NCI-H2081 (cell line): ENCODE measurements around the gene NFKBIL1.
A peak's percentile ranks its signal among the peaks of the same experiment; 100 is the strongest.
"Not testable (repeated sequence)": the region's sequence is repeated elsewhere in the genome, so short reads cannot be mapped to it uniquely, and the experiment has no call there.

Experiments
- DNase-seq, 2 experiments: peaks; one replicate each; lab custom pipeline; 2025; lab: John Stamatoyannopoulos, UW

NFKBIL1 gene

DNA sequence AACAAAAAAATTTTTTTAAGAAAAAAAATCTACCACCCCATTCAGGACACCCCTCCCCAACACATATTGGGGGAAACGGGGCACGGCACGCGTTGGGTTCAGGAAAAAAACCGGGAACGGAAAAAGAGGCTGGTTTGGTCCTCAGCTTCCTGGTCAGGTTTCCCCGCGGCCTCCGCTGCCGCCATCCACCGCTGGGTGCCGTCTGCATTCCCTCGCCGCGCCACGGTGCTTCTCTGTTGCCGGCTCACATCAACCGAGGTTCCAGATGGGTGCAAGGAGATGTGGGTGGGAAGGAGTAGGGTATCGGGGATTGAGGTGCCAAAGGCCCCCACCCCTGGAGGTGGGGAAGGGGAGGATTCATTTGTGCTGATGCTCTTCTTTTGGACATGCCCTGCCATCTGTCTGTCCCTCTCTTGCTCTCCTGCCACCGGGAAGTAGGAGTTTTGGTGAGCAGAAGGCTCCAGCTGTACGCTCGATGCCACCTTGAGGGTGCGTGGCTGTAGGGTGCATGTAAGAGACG lies 12.8 kb upstream of the NFKBIL1 start:
- no peak for DNase-seq

DNA sequence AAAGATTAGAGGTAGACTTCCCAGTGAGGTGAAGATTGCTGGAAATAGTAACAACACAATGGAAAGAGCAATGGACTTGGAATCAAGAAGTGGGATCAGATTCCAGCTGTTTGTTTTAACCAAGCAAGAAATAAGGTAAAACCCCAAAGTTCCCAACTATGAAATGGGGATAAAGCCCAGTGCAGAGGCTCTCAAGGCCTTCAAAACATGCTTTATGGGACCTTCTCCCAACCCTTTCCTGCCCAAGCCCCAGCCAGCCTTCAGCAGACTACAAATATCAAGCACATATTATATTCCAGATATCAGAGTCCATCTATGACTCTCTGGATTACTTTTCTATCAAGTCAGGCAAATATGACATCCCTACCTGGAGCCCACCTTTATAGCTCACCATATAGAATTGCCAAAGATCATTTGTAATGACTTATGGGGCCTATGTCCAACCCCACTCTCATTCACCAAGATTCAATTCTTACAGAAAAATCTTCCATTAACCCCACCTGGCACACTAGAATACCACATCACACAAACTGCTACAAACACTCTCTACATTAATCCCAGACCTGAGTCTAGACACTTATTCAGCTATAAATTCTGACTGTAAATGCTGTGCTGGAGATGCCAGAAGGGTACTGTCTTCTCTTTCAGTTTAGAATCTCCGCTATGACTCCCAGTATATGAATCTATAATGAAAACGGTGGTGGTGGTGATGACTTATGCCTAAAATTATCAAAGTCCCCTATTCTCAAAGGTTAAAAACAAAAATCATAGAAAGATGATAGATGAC lies 11.7 kb upstream of the NFKBIL1 start:
- no peak for DNase-seq

DNA sequence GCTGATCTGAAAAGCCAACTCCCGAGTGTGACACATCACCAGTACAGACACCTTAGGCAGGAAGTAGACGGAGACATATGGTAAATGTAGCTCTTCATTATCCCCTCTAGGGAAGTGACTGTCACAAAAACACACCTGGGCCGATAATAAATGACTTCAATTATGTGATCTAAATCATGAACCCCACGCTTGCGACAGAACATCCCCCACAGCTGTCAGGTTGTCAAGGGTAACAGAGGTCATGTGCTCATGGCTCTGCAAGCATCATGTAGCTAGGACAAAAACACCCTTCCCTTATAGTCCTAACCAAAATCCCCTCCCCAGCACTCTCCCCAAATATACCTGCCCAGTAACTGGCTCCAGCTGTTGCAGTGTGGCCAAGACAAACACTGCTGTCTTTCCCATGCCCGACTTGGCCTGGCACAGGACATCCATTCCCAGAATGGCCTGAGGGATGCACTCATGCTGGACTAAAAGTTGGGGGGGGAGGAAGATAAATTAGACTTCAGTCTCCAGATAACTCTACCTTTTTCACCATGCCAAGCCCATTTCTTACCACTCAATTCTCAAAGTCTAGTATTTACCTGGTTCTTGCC lies 8.5 kb upstream of the NFKBIL1 start:
- no peak for DNase-seq

DNA sequence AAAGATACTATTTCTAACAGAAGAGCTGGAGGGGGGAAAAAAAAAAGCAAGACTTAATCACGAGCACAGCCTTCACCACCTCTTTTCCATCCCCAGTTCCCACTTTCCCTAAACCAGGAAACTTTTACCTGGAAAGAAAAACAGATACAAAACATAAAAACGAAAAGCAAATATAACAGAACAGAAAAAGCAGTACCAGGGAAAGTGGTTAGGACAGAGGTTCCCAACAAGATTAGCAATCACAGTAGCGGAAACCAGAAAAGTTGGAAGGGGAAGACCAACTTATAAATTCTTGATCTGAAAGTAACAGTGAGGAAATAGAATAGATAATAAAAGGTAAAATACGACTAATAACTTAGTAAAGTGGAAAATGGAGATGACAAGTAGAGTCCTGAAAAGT lies 6.8 kb upstream of the NFKBIL1 start:
- DNase-seq, result no peak

DNA sequence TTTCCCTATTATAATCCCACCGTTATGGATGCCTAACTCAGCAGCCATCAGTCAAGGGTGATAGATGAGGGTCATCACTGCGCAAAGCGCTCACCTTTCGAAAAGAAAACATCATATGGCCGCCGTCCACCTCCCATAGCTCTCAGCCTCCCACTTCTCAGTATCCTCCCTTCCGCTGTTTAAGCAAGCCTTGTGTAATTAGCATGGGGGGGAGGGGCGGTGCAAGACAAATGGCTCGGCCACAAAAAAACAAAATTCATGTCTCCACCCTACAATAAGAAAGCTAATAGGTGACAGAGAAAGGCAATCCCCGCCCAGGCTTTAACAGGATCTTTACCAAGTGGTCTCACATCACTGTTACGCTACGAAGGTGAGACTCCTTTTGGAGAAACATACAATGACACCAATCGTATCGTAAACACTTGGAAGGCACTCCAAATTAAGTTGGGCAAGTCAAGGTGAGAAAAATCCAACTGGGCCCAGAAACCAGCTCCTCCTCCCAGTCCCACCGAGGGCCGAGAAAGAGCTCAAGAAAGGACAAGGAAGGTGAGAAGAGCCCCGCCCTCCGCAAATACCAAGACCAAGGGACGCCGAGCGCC lies 6.2 kb upstream of the NFKBIL1 start:
- DNase-seq, result peak; percentile 49 to 58

DNA sequence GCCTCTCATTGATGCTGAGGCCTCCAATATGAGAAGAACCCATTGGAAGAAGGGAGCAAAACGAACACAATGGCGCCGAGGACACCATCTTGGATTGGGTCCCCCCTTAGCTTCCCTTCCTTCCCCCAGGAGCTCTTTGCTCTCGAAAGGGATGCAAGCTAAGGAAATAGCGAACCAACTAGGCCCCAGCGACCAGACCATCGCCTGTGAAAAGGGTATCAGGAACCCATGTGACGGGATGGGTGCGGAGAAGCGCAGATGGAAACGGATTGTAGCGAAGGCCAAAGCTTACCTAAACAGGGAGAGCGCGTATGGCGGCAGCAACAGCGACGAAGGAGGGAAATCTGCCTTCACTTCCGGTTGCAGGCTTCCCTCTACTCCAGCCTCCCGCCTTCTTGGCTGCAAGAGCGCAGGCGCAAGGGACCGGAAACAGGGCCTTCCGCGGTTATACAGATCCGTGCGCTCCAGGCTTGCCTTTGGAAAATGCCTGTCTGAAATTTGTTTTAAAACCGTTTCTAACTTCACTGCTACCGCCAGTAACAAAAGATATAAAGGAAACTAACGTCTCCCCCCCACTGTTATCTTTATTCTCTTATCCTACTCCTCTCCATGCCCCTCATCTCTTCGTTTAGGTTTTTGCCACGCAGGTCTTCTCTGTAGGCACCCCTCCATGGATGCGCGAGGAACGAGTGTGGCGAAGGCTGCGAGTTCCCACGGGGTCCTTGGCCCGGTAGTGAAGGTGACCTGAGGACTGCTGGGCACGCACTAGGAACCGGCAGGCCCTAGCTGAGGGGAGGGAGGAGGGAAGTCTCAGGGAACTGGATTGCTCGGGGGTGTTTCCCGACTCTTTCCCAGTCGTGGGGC lies 5.5 kb upstream of the NFKBIL1 start, which contains the start of gene DDX39B:
Gene DDX39B (minus strand): TSS at position 346 of the 864 bp plus-strand sequence. CDS start 1,471 bp downstream, outside the sequence.
- peak; percentile 96 to 98 for DNase-seq

DNA sequence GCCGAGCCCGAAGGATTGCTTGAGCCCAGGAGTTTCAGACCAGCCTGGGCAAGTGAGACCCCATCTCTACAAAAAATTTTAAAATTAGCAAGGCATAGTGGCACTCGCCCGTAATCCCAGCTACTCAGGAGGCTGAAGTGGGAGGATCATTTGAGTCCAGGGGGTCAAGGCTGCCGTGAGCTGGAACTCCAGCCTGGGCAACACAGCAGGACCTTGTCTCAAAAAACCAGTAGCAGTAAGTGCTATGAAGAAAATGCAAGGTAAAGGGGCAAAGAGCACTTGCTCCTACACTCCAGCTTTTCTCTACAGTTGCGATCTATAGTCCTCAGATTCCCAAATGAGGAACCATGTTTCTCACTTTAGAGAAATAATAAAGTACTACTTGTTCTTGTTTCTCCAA lies 3.8 kb upstream of the NFKBIL1 start:
- DNase-seq, result no peak

DNA sequence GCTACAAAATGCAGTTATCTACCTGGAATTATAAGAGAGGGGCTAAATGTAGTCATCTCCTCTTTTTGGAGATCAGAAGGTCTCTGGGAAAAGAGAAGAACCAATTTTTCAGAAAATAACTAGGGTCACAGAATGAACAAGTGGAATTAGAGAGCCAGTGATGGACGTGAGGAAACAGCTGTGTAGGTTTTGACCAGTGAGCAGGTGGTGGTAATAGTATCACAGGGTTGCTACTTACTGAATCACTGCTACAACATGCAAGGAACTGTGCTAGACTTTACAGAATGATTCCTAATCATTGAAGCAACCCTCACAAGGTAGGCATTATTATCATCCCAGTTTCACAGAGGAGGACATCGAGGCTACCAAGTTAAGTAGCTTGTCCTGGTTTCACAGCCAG lies 2.7 kb upstream of the NFKBIL1 start:
- no peak for DNase-seq

DNA sequence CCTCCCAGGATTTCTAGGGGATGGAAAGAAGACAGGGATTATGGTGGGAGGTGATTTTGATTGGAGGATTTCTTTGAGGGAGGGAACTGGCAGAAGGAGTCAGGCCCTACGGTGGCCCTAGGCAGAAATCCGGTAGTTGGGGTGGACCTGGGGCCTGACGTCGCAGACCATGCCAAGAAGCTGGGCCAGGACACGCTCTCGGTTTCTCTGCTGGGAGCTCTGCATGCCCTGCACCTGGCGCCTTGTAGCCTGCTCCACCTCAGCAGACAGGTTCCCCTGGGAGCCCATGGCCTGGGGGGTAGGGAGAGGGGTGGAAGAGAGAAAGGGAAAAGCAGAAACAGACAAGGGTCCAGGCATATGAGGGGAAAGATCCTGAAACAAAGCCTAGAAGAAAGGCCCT lies 2.1 kb upstream of the NFKBIL1 start:
- DNase-seq, result no peak

DNA sequence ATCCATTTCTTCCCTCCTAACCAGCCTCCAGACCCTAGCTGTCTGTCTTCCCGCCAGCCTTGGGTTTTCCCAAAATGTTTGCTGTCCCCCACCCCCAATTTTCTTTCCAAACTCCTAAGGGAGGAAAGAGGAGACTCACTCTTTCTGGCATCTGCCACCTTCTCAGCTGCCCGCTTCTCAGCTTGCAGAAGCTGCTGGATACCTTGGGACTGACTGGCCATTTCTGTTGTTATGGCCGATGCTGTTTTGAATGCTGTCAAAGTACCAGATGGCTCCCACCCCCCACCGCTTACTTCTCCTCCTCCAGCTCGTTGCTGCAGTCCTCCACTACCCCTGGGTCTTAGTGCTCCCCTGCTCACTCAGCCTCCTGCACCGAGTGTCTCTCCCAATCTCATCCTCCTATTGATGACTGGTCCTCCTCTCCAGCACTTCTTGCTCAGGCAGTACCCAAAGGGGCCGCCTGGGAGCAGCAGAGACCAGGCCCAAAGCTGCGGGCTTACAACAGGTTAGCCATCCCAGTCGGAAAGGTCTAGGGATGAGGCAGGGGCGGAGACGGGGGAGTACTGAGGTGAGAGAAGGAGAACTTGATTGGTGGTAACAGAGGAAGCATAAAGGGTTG lies 960 bp upstream of the NFKBIL1 start, which contains the start of gene ATP6V1G2:
Gene ATP6V1G2 (minus strand): TSS at position 270 of the 619 bp plus-strand sequence. CDS start 49 bp downstream, at position 221.
- DNase-seq, result peak; percentile 93

DNA sequence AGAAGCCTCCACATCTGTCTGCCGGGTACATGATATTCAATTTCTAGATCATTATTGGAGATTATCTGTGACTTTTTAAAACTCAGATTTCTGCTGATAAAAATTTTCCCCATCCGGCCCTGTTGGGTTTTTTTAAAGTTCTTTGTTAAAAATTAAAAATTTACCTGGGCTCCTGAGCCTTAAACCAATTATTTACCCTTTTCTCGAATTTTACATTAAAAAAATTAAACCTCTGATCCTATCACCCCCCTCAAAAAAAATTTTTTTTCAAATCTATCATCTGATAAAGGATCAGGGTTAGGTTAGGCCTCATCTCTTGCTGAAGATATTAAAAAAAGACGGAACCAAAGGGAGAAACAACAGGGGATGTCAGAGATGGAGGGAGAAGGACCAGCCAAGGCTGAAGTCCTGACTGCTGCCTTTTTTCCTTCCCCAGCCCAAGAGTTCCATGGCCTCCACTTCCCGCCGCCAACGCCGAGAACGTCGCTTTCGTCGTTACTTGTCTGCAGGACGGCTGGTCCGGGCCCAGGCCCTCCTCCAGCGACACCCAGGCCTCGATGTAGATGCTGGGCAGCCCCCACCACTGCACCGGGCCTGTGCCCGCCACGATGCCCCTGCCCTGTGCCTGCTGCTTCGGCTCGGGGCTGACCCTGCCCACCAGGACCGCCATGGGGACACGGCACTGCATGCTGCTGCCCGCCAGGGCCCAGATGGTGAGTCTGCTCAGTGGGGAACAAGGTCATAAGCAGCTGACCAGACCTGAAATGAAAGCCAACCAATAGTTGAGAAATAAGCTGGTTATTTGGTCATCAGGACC lies 527 bp downstream of the NFKBIL1 start:
- DNase-seq, result no peak

DNA sequence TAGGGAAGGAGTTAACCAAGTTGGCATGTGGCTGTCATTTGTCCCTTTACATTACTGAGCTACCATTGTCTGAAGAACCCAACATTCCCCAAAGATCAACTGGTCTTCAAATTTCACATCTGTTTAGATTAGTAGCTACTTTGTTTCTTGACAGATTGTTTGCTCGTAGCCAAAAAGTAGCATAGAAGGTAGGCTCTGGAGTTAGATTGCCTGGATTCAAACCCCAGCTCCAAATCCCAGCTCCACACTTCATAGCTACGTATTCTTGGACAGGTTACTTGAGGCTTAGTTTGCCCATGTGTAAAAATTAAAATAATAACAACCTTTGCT lies 1.1 kb downstream of the NFKBIL1 start:
- no peak for DNase-seq

DNA sequence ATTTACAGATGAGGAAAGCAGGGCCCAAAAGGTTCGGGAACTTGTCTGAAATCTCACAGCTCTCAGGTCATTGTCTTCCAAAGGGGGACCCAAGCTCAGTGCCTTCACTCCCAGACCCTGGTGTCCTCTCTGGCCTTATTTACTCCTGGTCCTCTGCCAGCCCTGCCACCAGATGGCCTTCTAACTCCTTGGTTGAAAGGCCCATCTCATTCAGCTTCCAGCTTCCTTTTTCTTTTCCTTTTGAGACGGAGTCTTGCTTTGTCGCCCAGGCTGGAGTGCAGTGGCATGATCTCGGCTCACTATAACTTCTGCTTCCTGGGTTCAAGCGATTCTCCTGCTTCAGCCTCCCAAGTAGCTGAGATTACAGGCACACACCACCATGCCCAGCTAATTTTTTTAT lies 4.0 kb downstream of the NFKBIL1 start:
- DNase-seq, result not testable (repeated sequence)

DNA sequence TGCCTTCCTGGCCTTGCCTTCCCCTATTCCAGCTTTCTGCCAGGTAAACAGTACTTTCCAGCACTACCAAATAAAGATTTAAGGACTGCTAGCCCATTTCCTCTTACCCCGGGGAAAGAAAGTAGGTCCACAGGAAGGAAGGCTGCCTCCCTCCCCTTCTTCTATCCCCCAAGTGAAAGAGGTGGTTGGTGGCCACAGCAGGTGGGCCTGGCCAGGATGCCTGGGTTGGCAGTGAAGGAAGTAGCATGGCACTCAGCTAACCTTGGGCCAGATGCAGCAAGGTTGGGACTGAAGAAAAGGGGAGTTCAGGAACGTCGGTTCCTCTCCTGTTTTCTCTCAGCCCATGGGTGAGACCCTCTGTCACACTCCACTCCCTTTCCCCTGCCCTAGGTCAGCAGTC lies 8.9 kb downstream of the NFKBIL1 start:
- DNase-seq, result no peak

DNA sequence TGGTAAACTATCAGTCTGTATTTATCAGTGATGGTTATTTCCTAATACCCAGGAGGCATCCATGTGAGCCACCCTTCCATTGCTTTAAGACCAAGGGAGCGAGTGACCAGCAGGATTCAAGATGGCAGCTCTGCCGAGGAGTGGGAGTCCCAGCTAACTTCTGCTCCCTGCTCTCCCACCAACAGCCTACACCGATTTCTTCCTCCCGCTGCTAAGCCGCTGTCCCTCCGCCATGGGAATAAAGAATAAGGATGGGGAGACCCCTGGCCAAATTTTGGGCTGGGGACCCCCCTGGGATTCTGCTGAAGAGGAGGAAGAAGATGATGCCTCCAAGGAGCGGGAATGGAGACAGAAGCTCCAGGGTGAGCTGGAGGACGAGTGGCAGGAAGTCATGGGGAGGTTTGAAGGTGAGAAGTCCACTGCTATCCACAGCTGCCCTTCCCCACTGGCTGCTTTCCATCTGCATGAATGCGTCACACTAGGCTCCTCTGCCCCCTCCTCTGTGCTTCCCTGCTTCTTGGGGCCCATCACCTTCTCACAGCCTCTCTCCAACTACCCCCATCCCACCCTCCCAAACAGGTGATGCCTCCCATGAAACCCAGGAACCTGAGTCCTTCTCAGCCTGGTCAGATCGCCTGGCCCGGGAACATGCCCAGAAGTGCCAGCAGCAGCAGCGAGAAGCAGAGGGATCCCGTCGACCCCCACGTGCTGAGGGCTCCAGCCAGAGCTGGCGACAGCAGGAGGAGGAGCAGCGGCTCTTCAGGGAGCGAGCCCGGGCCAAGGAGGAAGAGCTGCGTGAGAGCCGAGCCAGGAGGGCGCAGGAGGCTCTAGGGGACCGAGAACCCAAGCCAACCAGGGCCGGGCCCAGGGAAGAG lies 10.3 kb downstream of the NFKBIL1 start:
- DNase-seq, result no peak

DNA sequence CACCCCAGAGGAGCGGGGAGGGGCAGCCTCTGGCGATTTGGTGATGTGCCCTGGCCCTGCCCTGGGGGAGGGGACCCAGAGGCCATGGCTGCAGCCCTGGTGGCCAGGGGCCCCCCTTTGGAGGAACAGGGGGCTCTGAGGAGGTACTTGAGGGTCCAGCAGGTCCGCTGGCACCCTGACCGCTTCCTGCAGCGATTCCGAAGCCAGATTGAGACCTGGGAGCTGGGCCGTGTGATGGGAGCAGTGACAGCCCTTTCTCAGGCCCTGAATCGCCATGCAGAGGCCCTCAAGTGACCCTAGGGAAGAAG lies 10.9 kb downstream of the NFKBIL1 start:
- DNase-seq, result no peak

DNA sequence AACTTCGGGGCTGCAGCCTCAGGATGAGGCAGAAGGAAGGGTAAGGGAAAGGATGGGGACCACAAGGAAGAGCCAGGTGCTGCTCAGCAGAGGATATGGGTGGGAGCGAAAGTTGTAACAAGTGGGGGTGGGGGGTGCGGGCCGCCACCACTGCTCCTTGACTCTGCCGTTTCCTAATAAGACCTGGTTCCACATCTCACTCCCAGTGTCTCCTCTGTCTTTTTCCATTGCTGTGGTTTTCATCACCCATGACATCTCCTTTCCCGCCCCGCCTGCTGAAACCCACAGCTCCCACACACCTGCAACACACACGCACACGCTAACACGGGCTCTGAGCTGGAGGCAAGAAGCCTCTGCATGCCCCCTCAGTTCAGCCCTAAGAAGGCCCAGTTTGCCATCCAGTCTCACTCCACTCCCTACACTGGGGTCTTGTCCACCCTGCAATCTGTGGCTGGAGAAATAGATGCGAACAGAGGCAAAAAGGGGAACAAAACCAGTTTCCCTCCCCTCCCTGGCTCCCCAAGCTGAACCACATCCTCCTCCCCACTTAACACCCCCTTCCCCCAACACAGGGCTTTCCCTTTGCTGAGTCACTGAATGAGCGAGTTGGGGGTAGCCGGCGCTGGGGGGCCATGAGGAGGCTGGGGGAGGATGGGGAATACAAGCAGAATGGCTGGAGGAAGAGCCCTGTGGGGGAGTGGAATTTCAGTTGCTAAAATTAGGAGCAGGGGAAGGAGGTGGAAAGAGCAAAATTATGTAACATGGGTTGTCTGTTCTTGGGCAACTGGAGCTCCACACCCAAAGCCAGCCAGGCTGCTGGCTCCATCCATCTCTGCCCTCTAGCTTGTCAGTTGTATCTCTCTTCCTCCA lies 11.5 kb downstream of the NFKBIL1 start:
- no peak for DNase-seq

DNA sequence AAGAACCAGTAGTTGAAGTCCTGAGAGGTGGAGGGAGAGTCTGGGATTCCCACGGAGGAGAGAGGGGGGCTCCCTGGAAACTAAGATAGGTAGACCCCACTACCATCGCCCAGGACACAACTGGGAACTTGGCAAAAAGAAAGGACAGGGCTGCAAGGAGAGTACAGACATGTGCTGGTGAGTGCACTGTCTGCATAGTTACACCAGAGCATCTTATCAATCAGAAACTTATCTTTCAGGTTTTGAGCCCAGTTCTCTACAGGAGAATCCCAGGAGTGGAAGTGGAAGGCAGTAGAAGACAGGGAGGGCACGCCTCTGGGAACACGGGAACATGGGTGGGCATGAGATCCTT lies 12.2 kb downstream of the NFKBIL1 start:
- DNase-seq, result no peak
